ENCODE data around the gene GRID1. TPM values are rescaled to one million over a fixed set of nuclear protein-coding genes. Genes with fewer than 3 reads are reported as not detected.

GRID1 gene
- polyA plus RNA-seq, 1 experiment = 0.49 TPM

DNA sequence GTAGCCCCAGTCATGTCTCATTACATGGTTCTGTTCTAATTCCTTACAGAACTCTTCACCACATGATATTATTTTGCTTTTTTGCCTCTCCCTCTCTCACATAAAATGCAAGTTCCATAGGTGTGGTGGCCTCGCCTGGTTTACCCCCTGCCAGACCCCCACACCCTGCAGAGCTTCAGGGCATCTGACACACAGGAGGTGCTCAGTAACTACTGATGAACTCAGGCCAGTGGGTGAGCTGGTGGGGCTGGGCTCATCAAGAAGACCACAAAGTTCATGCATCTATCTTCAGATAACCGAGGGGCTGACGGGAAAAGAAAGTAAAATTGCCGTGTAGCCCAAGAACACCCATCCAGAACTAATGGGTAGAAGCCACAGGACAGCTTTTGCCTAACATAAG is 253.1 kb downstream of the GRID1 start:
- Histone ChIP-seq H3K36me3 (ENCODE audit: control insufficient read depth, insufficient read depth, low read length) (no peaks in the 10 kb centered on the region), H3K4me3 (ENCODE audit: low read depth, low read length) (no peak overlapping the region), H3K27me3 (ENCODE audit: control insufficient read depth, insufficient read depth, low read length) (no peaks in the 10 kb centered on the region)
- ChIA-PET CTCF (no interaction called here), POLR2A (no interaction called here)
- no peak for DNase-seq (ENCODE audit: low read depth)
- TF ChIP-seq, protein P1, sequence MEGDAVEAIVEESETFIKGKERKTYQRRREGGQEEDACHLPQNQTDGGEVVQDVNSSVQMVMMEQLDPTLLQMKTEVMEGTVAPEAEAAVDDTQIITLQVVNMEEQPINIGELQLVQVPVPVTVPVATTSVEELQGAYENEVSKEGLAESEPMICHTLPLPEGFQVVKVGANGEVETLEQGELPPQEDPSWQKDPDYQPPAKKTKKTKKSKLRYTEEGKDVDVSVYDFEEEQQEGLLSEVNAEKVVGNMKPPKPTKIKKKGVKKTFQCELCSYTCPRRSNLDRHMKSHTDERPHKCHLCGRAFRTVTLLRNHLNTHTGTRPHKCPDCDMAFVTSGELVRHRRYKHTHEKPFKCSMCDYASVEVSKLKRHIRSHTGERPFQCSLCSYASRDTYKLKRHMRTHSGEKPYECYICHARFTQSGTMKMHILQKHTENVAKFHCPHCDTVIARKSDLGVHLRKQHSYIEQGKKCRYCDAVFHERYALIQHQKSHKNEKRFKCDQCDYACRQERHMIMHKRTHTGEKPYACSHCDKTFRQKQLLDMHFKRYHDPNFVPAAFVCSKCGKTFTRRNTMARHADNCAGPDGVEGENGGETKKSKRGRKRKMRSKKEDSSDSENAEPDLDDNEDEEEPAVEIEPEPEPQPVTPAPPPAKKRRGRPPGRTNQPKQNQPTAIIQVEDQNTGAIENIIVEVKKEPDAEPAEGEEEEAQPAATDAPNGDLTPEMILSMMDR (IDR thresholded peaks at IDR 0.05; ENCODE audit: insufficient read depth, low read depth, low read length) = no peak

DNA sequence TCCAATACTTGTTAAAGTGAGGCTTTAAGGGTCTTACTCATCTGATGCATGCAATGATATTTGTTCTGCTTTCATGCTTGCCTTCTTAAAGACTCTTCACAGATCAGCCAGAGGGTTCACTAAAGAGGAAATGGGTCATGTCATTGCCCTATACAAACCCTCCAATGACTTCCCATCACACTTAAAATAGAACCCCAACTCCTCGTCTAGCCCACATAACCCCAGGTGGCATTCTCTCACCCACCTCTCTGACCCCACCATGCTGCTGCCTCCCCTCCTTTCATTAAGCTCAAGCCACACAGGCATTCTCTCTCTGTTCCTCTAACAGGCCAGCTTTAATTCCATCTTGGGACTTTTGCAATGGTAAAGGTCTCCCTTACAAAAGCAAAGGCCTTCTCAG is 253.6 kb downstream of the GRID1 start:
- TF ChIP-seq, protein P1 (IDR thresholded peaks at IDR 0.05; ENCODE audit: insufficient read depth, low read depth, low read length) = no peak
- POLR2A ChIA-PET = no interaction called here
- DNase-seq (ENCODE audit: low read depth) = no peak
- CTCF ChIA-PET = no interaction called here
- H3K4me3 ChIP-seq (ENCODE audit: low read depth, low read length) = no peak overlapping the region
- H3K36me3 ChIP-seq (ENCODE audit: control insufficient read depth, insufficient read depth, low read length) = no peaks in the 10 kb centered on the region
- no peaks in the 10 kb centered on the region for H3K27me3 ChIP-seq (ENCODE audit: control insufficient read depth, insufficient read depth, low read length)

DNA sequence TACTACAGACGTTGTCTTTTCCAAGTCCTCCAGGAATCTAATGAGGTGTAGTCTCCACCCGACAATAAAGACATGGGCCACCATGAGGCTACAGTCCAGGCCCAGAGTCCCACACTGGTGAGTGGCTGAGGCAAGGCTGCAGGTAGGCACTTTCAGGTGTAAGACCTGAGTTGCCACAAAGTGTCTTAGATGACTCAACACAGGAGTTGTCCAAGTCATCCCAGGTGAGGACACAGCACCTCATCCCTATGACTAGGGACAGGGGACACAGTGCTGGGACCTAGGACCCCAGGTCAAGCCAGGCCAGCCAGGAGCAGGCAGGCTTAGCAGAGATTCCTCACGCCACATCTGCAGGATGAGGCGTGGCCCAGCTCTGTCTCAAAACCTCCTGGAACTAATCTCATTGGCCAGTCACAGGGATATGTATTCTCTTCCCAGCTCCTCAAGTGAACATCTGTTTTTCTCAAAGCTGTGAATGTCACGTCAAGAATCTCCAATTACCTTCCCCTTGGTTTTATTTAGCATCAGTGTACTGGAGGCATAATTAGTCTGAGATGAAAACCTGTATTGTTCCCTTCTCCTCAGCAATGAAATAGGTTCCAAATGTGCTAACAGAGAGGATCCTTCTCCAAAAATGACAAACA is 254.6 kb downstream of the GRID1 start:
- peak; percentile 2 for DNase-seq (ENCODE audit: low read depth)
- H3K4me3 ChIP-seq (ENCODE audit: low read depth, low read length) = no peak overlapping the region
- TF ChIP-seq, protein P1 (IDR thresholded peaks at IDR 0.05; ENCODE audit: insufficient read depth, low read depth, low read length) = no peak
- H3K36me3 ChIP-seq (ENCODE audit: control insufficient read depth, insufficient read depth, low read length) = no peaks in the 10 kb centered on the region
- POLR2A ChIA-PET = interaction anchor here (0.6 kb wide), 1 partner anchor 916 kb away, joined by 4 read pairs; no protein-coding TSS in a partner anchor
- H3K27me3 ChIP-seq (ENCODE audit: control insufficient read depth, insufficient read depth, low read length) = no peaks in the 10 kb centered on the region
- CTCF ChIA-PET = no interaction called here

DNA sequence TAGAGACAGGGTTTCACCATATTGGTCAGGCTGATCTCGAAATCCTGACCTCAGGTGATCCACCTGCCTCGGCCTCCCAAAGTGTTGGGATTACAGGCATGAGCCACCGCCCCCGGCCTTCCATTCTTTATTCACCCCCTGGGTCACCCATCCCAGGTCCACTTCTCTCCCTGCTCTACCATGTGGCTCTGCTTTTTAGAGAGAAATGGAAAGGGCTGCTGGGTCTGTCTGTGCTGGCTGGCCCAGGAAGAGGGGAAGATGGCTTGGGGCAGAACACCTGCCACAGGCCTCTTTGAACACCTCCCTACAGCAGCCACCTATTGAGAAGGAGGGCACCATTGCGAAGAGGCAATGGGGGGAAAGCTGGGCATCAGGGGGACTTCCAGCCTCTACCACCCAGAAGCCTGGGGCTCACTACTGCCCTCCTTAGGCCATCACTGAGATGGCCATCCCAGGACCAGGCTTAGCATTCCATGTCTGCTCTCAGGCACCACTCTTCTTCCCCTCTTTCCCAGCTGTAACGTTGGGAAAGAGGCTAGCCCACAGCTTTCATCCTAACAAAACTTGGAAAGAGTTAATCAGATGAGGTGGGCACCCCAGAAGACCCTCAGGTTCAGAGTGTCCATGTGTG is 256.3 kb downstream of the GRID1 start:
- DNase-seq (ENCODE audit: low read depth) = no peak
- TF ChIP-seq, protein P1 (IDR thresholded peaks at IDR 0.05; ENCODE audit: insufficient read depth, low read depth, low read length) = 0 out of 2 replicates have a peak, but pooled peaks have one; percentile 10
- H3K27me3 ChIP-seq (ENCODE audit: control insufficient read depth, insufficient read depth, low read length) = no peaks in the 10 kb centered on the region
- ChIA-PET CTCF (no interaction called here), POLR2A (no interaction called here)
- no peak overlapping the region for H3K4me3 ChIP-seq (ENCODE audit: low read depth, low read length)
- no peaks in the 10 kb centered on the region for H3K36me3 ChIP-seq (ENCODE audit: control insufficient read depth, insufficient read depth, low read length)

DNA sequence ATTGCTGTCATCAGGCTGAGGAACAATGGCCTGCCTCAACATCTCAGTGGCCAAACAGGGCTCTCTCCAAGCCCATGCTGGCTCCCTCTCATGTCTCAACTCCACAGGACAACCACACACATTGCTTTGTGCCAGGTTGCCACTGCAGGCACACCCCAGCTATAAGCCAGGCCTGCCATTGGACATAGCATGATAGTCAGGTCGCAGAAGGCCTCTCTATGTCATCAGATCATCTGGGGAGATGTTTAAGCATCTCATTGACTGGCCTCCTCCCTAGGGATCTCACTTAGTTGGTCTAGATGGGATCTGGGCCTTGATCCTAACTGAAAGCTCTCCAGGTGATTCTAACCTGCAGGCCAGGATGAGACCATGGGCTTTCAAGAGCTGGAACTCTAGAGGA is 257.2 kb downstream of the GRID1 start:
- Histone ChIP-seq H3K36me3 (ENCODE audit: control insufficient read depth, insufficient read depth, low read length) (no peaks in the 10 kb centered on the region), H3K4me3 (ENCODE audit: low read depth, low read length) (no peak overlapping the region), H3K27me3 (ENCODE audit: control insufficient read depth, insufficient read depth, low read length) (no peaks in the 10 kb centered on the region)
- POLR2A ChIA-PET = no interaction called here
- CTCF ChIA-PET = no interaction called here
- TF ChIP-seq, protein P1 (IDR thresholded peaks at IDR 0.05; ENCODE audit: insufficient read depth, low read depth, low read length) = no peak
- DNase-seq (ENCODE audit: low read depth) = no peak
